Activated CD4-positive, alpha-beta memory T cell treated with anti-CD3 and anti-CD28 coated beads, Interleukin-2, amount 10 ng/mL, durations not matched to agents 7 days and 5 days (primary cell): ENCODE data around the gene ATP2A3. TPM values are rescaled to one million over a fixed set of nuclear protein-coding genes. Genes with fewer than 3 reads are reported as not detected.
"Not testable (repeated sequence)": the region's sequence is repeated elsewhere in the genome, so short reads cannot be mapped to it uniquely, and the experiment has no call there.

ENCODE experiments used
- CTCF ChIA-PET: fragments of 350-600 bp; sonication (Branson Sonifier 250); formaldehyde crosslinking; loops from one replicate; lab custom pipeline; 2021; ENCODE audit warnings: antibody characterized with exemption, inconsistent platforms; lab: Charles Lee
- POLR2A ChIA-PET: fragments of 350-600 bp; sonication (Branson Sonifier 250); formaldehyde crosslinking; loops from one replicate; lab custom pipeline; 2021; ENCODE audit warnings: antibody characterized with exemption; lab: Charles Lee
- DNase-seq: peaks from one replicate; pipeline ENCODE4 v3.0.0-alpha.2; 2020
- H3K27ac Mint-ChIP-seq: one replicate; pipeline ENCODE4 v1.8.0; 2021; ENCODE audit warnings: mild to moderate bottlenecking, mixed read lengths
- H3K27me3 Mint-ChIP-seq: one replicate; pipeline ENCODE4 v1.8.0; 2021; ENCODE audit warnings: mixed read lengths
- H3K36me3 Mint-ChIP-seq: one replicate; pipeline ENCODE4 v1.8.0; 2021; ENCODE audit warnings: low read depth, mixed read lengths
- H3K4me1 Mint-ChIP-seq: one replicate; pipeline ENCODE4 v1.8.0; 2021; ENCODE audit warnings: mixed read lengths
- H3K4me3 Mint-ChIP-seq: one replicate; pipeline ENCODE4 v1.8.0; 2021; ENCODE audit warnings: mild to moderate bottlenecking, mixed read lengths
- H3K9me3 Mint-ChIP-seq: one replicate; pipeline ENCODE4 v1.8.0; 2021; ENCODE audit warnings: mixed read lengths
- total RNA-seq, 2 experiments: library from RNA; stranded (reverse); gene quantifications; one replicate each; pipeline ENCODE4 v1.2.3, GENCODE V29; 2021

Gene ATP2A3
- total RNA-seq, 2 experiments from 2014 or later: 290 to 291 TPM

DNA sequence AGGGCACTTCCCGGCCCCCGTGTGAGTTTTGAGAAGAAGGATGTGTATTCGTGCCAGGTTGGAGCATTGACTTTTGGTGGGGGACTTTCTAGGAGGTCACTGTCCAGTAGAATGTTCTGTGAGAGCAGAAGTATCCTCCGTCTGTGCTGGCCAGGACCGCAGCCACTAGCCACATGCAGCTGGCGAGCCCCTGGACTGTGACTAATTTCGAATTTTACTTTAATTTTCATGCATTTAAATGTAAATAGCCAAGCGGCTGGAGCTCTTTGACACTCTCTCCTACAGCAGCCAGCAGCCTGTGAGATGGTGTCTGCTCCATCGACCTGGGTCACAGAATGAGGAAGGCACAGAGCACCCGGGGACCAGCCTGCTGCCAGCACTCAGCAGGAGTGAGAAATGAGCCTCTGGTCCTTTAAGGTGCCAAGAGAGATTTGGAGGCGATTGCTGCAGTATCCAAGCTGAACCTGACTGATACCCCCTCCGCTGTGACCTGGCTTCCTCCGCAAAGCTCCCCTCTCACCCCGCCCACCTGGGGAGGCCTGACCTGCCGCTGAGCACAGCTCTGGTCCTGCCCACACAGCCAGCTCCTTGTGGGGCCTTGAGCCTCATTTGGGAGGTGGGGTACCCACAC is 7.8 kb downstream of the ATP2A3 start:
- H3K9me3 Mint-ChIP-seq: no peaks in the 10 kb centered on the region
- ChIA-PET CTCF (interaction anchor here (1.6 kb wide), 1 partner anchor 218 kb away, joined by 3 read pairs; no protein-coding TSS in a partner anchor), POLR2A (no interaction called here)
- no peak for DNase-seq
- H3K4me3 Mint-ChIP-seq: no peak overlapping the region
- H3K27me3 Mint-ChIP-seq: no peaks in the 10 kb centered on the region
- peaks cover 44% of the 10 kb centered on the region for H3K36me3 Mint-ChIP-seq
- H3K4me1 Mint-ChIP-seq: peaks cover 39% of the 10 kb centered on the region
- H3K27ac Mint-ChIP-seq: no peak overlapping the region

DNA sequence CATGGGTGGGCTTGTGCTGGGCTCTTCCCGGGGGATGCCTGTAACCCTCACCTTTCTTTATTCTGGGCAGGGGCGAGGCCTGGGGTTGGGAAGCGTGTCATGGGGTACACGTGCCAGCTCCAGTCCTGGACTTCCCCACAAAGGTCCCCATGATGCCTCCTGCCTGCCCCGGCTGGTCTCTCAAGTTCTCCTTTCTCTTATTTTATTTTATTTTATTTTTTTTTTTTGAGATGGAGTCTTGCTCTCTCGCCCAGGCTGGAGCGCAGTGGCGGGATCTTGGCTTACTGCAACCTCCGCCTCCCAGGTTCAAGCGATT is 8.6 kb downstream of the ATP2A3 start:
- H3K36me3 Mint-ChIP-seq: peaks cover 39% of the 10 kb centered on the region
- DNase-seq: no peak
- no peaks in the 10 kb centered on the region for H3K27me3 Mint-ChIP-seq
- ChIA-PET CTCF (interaction anchor here (0.7 kb wide), 1 partner anchor 701 kb away, joined by 3 read pairs; no protein-coding TSS in a partner anchor), POLR2A (no interaction called here)
- H3K4me1 Mint-ChIP-seq: peaks cover 32% of the 10 kb centered on the region
- H3K9me3 Mint-ChIP-seq: no peaks in the 10 kb centered on the region
- H3K4me3 Mint-ChIP-seq: no peak overlapping the region
- no peak overlapping the region for H3K27ac Mint-ChIP-seq

DNA sequence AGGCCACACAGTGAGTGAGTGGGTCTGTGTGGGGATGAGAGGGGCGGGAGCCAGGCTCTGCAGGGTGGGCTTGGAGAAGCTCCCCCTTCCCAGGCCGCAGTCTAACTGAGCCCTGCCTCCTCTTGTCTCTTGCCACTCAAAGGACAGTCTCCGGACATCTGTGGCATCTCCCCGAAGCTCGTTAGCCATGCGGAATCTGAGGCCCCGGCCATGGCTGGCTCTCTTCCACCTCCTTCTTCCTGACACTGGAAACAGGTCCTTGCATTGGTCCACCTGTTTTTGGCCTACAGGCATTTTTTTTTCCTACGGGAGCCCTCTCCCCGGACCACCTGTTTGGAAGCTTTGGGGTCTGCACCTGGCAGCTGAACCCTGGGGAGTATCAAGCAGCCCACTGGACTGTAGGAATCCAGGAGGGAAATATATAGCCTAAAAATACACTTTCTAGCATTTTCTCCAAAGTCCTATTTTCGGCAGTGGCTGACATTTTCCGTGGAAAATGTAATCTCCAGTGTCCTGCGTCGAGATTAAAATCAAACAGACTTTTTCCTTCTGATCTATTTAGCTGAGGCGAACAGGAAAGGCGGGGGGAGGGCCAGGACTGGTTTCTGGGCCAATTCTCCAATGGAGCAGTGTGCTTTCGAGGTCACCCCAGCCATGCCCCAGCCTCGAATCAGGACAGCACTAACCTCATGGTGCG is 9.1 kb downstream of the ATP2A3 start:
- DNase-seq: no peak
- H3K27ac Mint-ChIP-seq: no peak overlapping the region
- no peaks in the 10 kb centered on the region for H3K27me3 Mint-ChIP-seq
- peaks cover 27% of the 10 kb centered on the region for H3K4me1 Mint-ChIP-seq
- POLR2A ChIA-PET: no interaction called here
- H3K36me3 Mint-ChIP-seq: peaks cover 38% of the 10 kb centered on the region
- CTCF ChIA-PET: interaction anchor here (0.7 kb wide), 1 partner anchor 701 kb away, joined by 3 read pairs; no protein-coding TSS in a partner anchor
- H3K9me3 Mint-ChIP-seq: no peaks in the 10 kb centered on the region
- H3K4me3 Mint-ChIP-seq: no peak overlapping the region

DNA sequence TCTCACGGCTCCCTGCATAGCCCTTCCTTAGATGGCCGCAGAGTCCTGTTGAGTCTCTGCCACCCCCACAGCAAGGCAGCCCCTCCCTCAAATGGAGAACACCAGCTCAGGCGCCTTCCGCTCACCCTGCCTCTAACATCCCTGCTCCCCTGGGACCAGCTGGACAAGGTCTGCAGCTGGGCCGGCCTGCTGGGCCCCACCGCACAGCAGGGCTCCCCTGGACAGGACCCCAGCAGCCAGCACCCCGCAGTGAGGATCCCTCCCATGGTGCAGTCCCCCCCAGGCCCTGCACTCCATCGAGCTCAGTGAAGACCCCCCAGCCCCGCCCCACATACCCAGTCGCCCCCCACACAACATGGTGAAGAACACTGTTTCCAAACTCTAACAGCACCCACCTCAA is 10.2 kb downstream of the ATP2A3 start:
- Mint-ChIP-seq H3K4me3 (no peak overlapping the region), H3K27ac (no peak overlapping the region), H3K36me3 (peaks cover 40% of the 10 kb centered on the region), H3K9me3 (no peaks in the 10 kb centered on the region), H3K27me3 (no peaks in the 10 kb centered on the region), H3K4me1 (peaks cover 16% of the 10 kb centered on the region)
- ChIA-PET CTCF (no interaction called here), POLR2A (no interaction called here)
- DNase-seq: no peak

DNA sequence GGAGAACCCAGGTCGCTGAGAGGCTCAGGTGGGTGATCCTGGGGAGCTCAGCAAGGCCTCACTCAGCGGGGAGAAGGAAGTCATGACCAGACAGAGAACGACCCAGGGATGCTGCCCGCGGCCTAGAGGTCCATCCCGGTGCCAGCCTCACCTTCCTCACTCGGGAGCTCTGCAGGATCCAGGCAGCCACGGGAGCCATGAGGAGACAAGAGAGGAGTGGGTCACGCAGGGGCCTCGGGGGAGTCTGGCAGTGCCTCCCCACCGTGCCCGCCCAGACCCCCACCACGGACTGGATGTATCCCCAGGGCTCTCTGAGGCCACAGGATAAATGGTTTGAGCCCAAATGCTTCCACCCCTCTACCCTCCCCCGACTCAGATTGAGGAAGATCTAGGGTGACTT is 10.7 kb downstream of the ATP2A3 start:
- no peaks in the 10 kb centered on the region for H3K9me3 Mint-ChIP-seq
- no peaks in the 10 kb centered on the region for H3K27me3 Mint-ChIP-seq
- DNase-seq: no peak
- no peak overlapping the region for H3K4me3 Mint-ChIP-seq
- H3K36me3 Mint-ChIP-seq: peaks cover 43% of the 10 kb centered on the region
- no peak overlapping the region for H3K27ac Mint-ChIP-seq
- peaks cover 15% of the 10 kb centered on the region for H3K4me1 Mint-ChIP-seq
- ChIA-PET CTCF (no interaction called here), POLR2A (no interaction called here)

DNA sequence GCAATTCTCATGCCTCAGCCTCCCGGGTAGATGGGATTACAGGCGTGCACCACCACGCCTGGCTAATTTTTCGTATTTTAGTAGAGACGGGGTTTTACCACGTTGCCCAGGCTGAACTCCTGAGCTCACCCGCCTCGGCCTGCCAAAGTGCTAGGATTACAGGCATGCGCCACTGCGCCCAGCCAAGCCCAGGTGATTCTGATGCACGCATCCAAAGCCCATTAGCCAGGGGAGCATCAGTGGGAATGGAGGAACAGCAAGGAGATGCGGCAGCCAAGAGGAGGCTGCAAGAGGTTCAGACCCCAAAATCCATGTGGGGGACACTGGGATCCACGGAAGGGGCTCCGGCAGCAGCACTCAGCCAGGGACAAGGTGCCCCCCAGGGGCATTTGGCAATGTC is 12.1 kb downstream of the ATP2A3 start:
- ChIA-PET POLR2A (interaction anchor here (1.1 kb wide), 1 partner anchor 13 kb away, joined by 5 read pairs; no protein-coding TSS in a partner anchor), CTCF (no interaction called here)
- peaks cover 9% of the 10 kb centered on the region for H3K4me1 Mint-ChIP-seq
- no peak for DNase-seq
- no peaks in the 10 kb centered on the region for H3K27me3 Mint-ChIP-seq
- H3K4me3 Mint-ChIP-seq: no peak overlapping the region
- H3K36me3 Mint-ChIP-seq: peaks cover 44% of the 10 kb centered on the region
- H3K27ac Mint-ChIP-seq: no peak overlapping the region
- no peaks in the 10 kb centered on the region for H3K9me3 Mint-ChIP-seq

DNA sequence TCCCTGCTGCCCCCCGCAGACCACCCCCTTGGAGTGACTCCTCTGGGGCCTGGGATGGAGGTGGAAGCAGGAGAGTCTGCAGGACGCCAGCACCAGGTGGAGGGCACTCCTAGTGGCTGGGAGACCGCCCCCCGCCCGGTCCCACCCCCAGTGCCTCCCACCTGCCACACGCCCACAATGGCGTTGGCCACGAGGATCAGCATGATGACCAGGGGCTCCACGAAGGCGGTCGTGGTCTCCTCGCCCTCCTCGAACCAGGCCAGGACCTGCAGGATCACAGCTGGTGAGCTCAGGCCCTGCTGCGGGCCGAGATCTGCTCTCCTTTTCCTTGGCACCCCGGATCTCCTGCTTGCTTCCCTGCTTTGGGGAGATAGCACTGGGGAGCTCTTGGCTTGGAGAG is 12.8 kb downstream of the ATP2A3 start:
- H3K4me1 Mint-ChIP-seq: peaks cover 4% of the 10 kb centered on the region
- H3K4me3 Mint-ChIP-seq: no peak overlapping the region
- peaks cover 45% of the 10 kb centered on the region for H3K36me3 Mint-ChIP-seq
- ChIA-PET CTCF (no interaction called here), POLR2A (no interaction called here)
- no peak overlapping the region for H3K27ac Mint-ChIP-seq
- H3K27me3 Mint-ChIP-seq: no peaks in the 10 kb centered on the region
- H3K9me3 Mint-ChIP-seq: no peaks in the 10 kb centered on the region
- DNase-seq: no peak

DNA sequence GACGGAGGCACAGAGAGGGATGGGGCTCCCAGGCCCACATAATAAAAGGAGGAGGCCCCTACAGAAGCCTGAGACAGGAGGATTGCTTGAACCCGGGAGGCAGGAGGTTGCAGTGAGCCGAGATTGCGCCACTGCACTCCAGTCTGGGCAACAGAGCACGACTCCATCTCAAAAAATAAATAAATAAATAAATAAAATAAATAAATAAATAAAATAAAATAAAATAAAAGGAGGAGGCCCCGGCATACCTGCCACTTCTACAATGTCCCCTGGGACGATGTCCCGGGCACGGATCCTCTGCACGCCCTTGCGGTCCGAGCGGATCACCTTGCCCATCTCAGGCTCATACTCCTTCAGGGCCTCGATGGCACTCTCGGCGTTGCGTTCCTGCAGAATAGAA is 13.2 kb downstream of the ATP2A3 start:
- CTCF ChIA-PET: no interaction called here

DNA sequence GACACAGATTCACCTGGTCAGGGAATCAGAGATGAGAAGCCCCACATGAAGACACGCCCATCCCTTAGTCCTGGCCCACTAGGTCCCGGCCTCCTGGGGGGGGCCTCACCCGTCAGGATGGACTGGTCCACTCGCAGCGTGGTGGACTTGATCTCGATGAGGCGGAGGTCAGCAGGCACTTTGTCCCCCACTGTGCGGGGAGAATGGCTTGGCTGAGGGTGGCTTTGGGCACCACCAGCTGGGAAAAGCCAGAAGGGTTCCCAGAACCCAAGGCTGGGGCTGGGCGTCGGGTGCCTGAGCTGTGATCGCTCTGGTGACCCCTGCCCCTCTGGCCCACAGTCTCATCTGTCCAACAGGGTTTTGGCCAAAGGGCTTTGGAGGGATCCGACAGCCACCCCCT is 13.7 kb downstream of the ATP2A3 start:
- Mint-ChIP-seq H3K36me3 (peaks cover 47% of the 10 kb centered on the region), H3K4me1 (peaks cover 2% of the 10 kb centered on the region), H3K27ac (no peak overlapping the region), H3K27me3 (no peaks in the 10 kb centered on the region), H3K4me3 (no peak overlapping the region), H3K9me3 (no peaks in the 10 kb centered on the region)
- POLR2A ChIA-PET: no interaction called here
- CTCF ChIA-PET: no interaction called here
- DNase-seq: no peak

More for the DNA sequence above, 13.2 kb downstream of the ATP2A3 start:
- POLR2A ChIA-PET: no interaction called here
- Mint-ChIP-seq H3K4me3 (no peak overlapping the region), H3K27ac (no peak overlapping the region), H3K9me3 (no peaks in the 10 kb centered on the region), H3K27me3 (no peaks in the 10 kb centered on the region), H3K4me1 (peaks cover under 1% of the 10 kb centered on the region), H3K36me3 (peaks cover 44% of the 10 kb centered on the region)
- no peak for DNase-seq

DNA sequence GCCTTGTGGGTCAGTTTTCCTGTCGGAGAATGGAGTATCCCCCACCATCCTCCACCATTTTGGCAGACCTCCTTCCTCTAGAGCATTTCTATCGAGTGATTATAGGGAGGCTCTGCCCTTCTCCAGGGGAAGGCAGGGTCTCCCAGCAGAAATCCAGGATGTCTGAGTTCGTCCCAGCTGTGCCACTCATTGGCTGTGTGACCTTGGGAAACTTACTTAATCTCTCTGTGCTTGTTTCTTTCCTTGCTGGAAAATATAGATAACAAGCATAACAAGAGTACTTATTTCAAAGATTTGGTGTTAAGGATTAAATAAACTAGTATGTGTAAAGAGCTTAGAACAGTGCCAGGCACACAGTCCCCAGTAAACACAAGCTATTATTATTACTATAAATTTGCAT is 14.8 kb downstream of the ATP2A3 start:
- DNase-seq: no peak
- no peaks in the 10 kb centered on the region for H3K9me3 Mint-ChIP-seq
- H3K4me3 Mint-ChIP-seq: no peak overlapping the region
- POLR2A ChIA-PET: interaction anchor here (1.4 kb wide), 1 partner anchor 15 kb away, joined by 6 read pairs; no protein-coding TSS in a partner anchor
- no peaks in the 10 kb centered on the region for H3K27me3 Mint-ChIP-seq
- peaks cover 52% of the 10 kb centered on the region for H3K36me3 Mint-ChIP-seq
- peaks cover 2% of the 10 kb centered on the region for H3K4me1 Mint-ChIP-seq
- CTCF ChIA-PET: interaction anchor here (0.7 kb wide), 1 partner anchor 68 kb away, joined by 3 read pairs; no protein-coding TSS in a partner anchor
- no peak overlapping the region for H3K27ac Mint-ChIP-seq

DNA sequence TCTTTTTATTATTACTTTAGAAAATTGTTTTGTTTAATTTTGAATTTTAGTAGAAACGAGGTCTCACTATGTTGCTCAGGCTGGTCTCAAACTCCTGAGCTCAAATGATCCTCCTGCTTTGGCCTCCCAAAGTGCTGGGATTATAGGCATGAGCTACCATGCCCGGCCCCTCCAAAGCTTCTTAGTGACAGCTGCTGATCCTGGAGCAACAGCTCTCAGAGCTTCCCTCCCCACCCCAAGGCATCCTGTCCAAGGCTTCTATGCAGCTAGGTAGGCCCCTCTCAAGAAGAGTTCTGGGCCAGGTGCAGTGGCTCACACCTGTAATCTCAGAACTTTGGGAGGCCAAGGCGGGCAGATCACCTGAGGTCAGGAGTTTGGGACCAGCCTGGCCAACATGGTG is 15.7 kb downstream of the ATP2A3 start:
- not testable (repeated sequence) for H3K27ac Mint-ChIP-seq, H3K27me3 Mint-ChIP-seq, DNase-seq, H3K9me3 Mint-ChIP-seq, H3K4me1 Mint-ChIP-seq, H3K4me3 Mint-ChIP-seq
- CTCF ChIA-PET: interaction anchor here (0.6 to 1.1 kb wide), 2 partner anchors 97 to 472 kb away, joined by 4 read pairs; no protein-coding TSS in a partner anchor
- POLR2A ChIA-PET: interaction anchor here (1.4 kb wide), 2 partner anchors 11 to 16 kb away, joined by 4 to 6 read pairs; no protein-coding TSS in a partner anchor
- H3K36me3 Mint-ChIP-seq: peaks cover 61% of the 10 kb centered on the region

DNA sequence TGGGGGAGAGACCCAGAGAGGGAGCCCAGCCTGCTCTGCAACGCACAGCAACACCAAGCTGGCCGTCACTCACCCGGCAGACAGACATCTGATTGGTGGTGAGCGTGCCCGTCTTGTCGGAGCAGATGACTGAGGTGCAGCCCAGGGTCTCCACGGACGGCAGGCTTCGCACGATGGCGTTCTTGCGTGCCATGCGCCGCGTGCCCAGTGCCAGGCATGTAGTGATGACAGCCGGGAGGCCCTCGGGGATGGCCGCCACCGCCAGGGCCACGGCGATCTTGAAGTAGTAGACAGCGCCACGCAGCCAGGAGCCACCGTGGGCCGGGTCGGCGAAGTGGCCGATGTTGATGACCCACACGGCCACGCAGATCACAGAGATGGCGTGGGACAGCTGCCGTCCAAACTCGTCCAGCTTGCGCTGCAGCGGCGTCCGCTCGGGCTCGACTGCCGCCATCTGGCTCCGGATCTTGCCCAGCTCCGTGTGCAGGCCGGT is 16.9 kb downstream of the ATP2A3 start:
- no peaks in the 10 kb centered on the region for H3K9me3 Mint-ChIP-seq
- H3K27ac Mint-ChIP-seq: no peak overlapping the region
- H3K36me3 Mint-ChIP-seq: peaks cover 67% of the 10 kb centered on the region
- DNase-seq: no peak
- ChIA-PET CTCF (interaction anchor here (1.1 kb wide), 1 partner anchor 98 kb away, joined by 4 read pairs; no protein-coding TSS in a partner anchor), POLR2A (interaction anchor here (1.0 to 1.4 kb wide), 2 partner anchors 13 to 18 kb away, joined by 3 to 4 read pairs; no protein-coding TSS in a partner anchor)
- H3K4me3 Mint-ChIP-seq: no peak overlapping the region
- peaks cover 2% of the 10 kb centered on the region for H3K4me1 Mint-ChIP-seq
- no peaks in the 10 kb centered on the region for H3K27me3 Mint-ChIP-seq

DNA sequence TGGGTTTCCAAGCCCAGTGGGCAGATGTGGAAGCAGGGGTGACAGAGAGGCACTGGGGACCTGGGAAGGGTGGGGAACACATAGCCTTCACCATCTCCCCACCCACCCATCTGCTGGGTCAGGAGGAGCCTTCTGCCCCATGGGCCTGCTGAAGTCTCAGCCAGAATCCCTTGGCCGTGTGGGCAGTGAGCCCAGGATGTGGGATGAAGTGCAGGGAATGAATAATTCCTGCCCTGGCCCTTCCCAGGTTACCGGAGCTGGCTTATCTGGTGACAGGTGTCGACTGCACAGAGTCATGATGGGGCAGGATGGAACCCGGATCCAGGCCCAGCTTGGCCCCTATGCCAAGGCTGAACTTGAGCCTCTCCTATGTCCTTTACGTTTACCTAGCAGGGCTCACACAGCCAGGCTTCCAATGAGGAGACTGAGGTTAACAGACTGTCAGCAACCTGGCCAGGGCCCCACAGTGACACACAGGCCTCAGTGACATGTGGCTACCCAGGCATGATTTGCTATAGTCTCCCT is 17.5 kb downstream of the ATP2A3 start:
- Mint-ChIP-seq H3K9me3 (no peaks in the 10 kb centered on the region), H3K4me1 (peaks cover 2% of the 10 kb centered on the region), H3K27me3 (no peaks in the 10 kb centered on the region), H3K36me3 (peaks cover 66% of the 10 kb centered on the region), H3K4me3 (no peak overlapping the region), H3K27ac (no peak overlapping the region)
- POLR2A ChIA-PET: interaction anchor here (1.0 kb wide), 1 partner anchor 18 kb away, joined by 3 read pairs; no protein-coding TSS in a partner anchor
- no peak for DNase-seq
- CTCF ChIA-PET: interaction anchor here (1.2 kb wide), 1 partner anchor 18 kb away, joined by 4 read pairs; no protein-coding TSS in a partner anchor
